AG20443 (cell line): ENCODE data around the gene PTPRN2.
"Not testable (repeated sequence)": the region's sequence is repeated elsewhere in the genome, so short reads cannot be mapped to it uniquely, and the experiment has no call there.

ENCODE experiments used
- DNase-seq: peaks from one replicate; pipeline ENCODE4 v3.0.0; 2012; ENCODE audit warnings: low spot score, mixed read lengths

Gene PTPRN2

GRCh38 chr7:158164101-158165095 lies 423.2 kb downstream of the PTPRN2 start:
- no peak for DNase-seq

- DNase-seq = no peak
These were observed 426.4 kb downstream of the PTPRN2 start for GRCh38 chr7:158161194-158161593.

- no peak for DNase-seq
These were observed 427.4 kb downstream of the PTPRN2 start for GRCh38 chr7:158160199-158160598.

GRCh38 chr7:158157460-158157859 lies 430.2 kb downstream of the PTPRN2 start:
- no peak for DNase-seq

- DNase-seq = not testable (repeated sequence)
These were observed 436.4 kb downstream of the PTPRN2 start for GRCh38 chr7:158151273-158151672.

GRCh38 chr7:158150234-158150633 lies 437.4 kb downstream of the PTPRN2 start:
- no peak for DNase-seq

- not testable (repeated sequence) for DNase-seq
These were observed 440.2 kb downstream of the PTPRN2 start for GRCh38 chr7:158147431-158147830.

- no peak for DNase-seq
These were observed 442.3 kb downstream of the PTPRN2 start for GRCh38 chr7:158145370-158145769.

GRCh38 chr7:158143196-158144120 lies 444.2 kb downstream of the PTPRN2 start:
- no peak for DNase-seq

GRCh38 chr7:158142657-158143056 lies 445.0 kb downstream of the PTPRN2 start:
- DNase-seq = no peak

GRCh38 chr7:158141806-158142518 lies 445.7 kb downstream of the PTPRN2 start:
- no peak for DNase-seq

- no peak for DNase-seq
These were observed 446.4 kb downstream of the PTPRN2 start for GRCh38 chr7:158141221-158141582.

- no peak for DNase-seq
These were observed 446.9 kb downstream of the PTPRN2 start for GRCh38 chr7:158140538-158141220.

- no peak for DNase-seq
These were observed 448.1 kb downstream of the PTPRN2 start for GRCh38 chr7:158139499-158139898.

GRCh38 chr7:158138329-158138597 lies 449.4 kb downstream of the PTPRN2 start:
- no peak for DNase-seq

- DNase-seq = no peak
These were observed 449.9 kb downstream of the PTPRN2 start for GRCh38 chr7:158137516-158138328.

GRCh38 chr7:158135931-158136330 lies 451.7 kb downstream of the PTPRN2 start:
- DNase-seq = no peak

GRCh38 chr7:158134824-158135223 lies 452.8 kb downstream of the PTPRN2 start:
- DNase-seq = no peak

- no peak for DNase-seq
These were observed 453.9 kb downstream of the PTPRN2 start for GRCh38 chr7:158133515-158134271.

GRCh38 chr7:158133057-158133456 lies 454.6 kb downstream of the PTPRN2 start:
- no peak for DNase-seq
